Astrocyte of the hippocampus (primary cell): ENCODE data around the gene DNALI1.
A peak's percentile ranks its signal among the peaks of the same experiment; 100 is the strongest.

Experiments
- DNase-seq: peaks from one replicate; pipeline ENCODE4 v3.0.0; 2011; ENCODE audit warnings: low read depth, low spot score

DNALI1 gene

GRCh38 chr1:37601441-37601840 lies 44.7 kb downstream of the DNALI1 start:
- no peak for DNase-seq

- DNase-seq = peak; percentile 49
Measured at GRCh38 chr1:37602750-37603694, 46.3 kb downstream of the DNALI1 start.

- DNase-seq = peak; percentile 31
Measured at GRCh38 chr1:37605061-37605650, 48.4 kb downstream of the DNALI1 start.

GRCh38 chr1:37605806-37606474 lies 49.2 kb downstream of the DNALI1 start:
- DNase-seq = no peak

GRCh38 chr1:37606481-37607263 lies 49.9 kb downstream of the DNALI1 start:
- DNase-seq = peak; percentile 14

GRCh38 chr1:37609002-37609401 lies 52.3 kb downstream of the DNALI1 start:
- DNase-seq = no peak

- DNase-seq = no peak
Measured at GRCh38 chr1:37609994-37610393, 53.3 kb downstream of the DNALI1 start.

GRCh38 chr1:37612186-37612585 lies 55.4 kb downstream of the DNALI1 start:
- no peak for DNase-seq

GRCh38 chr1:37614105-37614504 lies 57.4 kb downstream of the DNALI1 start:
- DNase-seq = no peak

- DNase-seq = no peak
Measured at GRCh38 chr1:37616330-37616729, 59.6 kb downstream of the DNALI1 start.
